ENCODE measurements around the gene ZBP1. TPM values are rescaled to one million over a fixed set of nuclear protein-coding genes. Genes with fewer than 3 reads are reported as not detected.

Gene ZBP1
- polyA plus RNA-seq, 4 donors = 0.12 to 0.21 TPM; not detected in 2

GRCh38 chr20:57562541-57563465 is 57.4 kb downstream of the ZBP1 start:
- DNase-seq (ENCODE audit: low read depth in 4 of 4, low spot score in 3 of 4) = no peak

GRCh38 chr20:57561356-57562279 is 58.6 kb downstream of the ZBP1 start:
- no peak for DNase-seq (ENCODE audit: low read depth in 4 of 4, low spot score in 3 of 4)

- no peak for DNase-seq (ENCODE audit: low read depth in 4 of 4, low spot score in 3 of 4)
Observed at GRCh38 chr20:57560554-57561355, 59.5 kb downstream of the ZBP1 start, which contains the start of gene PCK1. PCK1 (plus strand) TSS chr20:57561110; CDS start chr20:57561412, 302 bp downstream.

- DNase-seq (ENCODE audit: low read depth in 4 of 4, low spot score in 3 of 4) = no peak
Observed at GRCh38 chr20:57559658-57560553, 60.3 kb downstream of the ZBP1 start.

GRCh38 chr20:57559289-57559634 is 61.0 kb downstream of the ZBP1 start:
- DNase-seq (ENCODE audit: low read depth in 4 of 4, low spot score in 3 of 4) = no peak

GRCh38 chr20:57558614-57559288 is 61.5 kb downstream of the ZBP1 start:
- DNase-seq (ENCODE audit: low read depth in 4 of 4, low spot score in 3 of 4) = no peak

GRCh38 chr20:57557926-57558613 is 62.2 kb downstream of the ZBP1 start:
- DNase-seq (ENCODE audit: low read depth in 4 of 4, low spot score in 3 of 4) = no peak

GRCh38 chr20:57556980-57557274 is 63.3 kb downstream of the ZBP1 start:
- no peak for DNase-seq (ENCODE audit: low read depth in 4 of 4, low spot score in 3 of 4)

- no peak for DNase-seq (ENCODE audit: low read depth in 4 of 4, low spot score in 3 of 4)
Observed at GRCh38 chr20:57555457-57556184, 64.6 kb downstream of the ZBP1 start.

Other genes starting within 250 kb of the ZBP1 start
- 10 to 100 TPM; 24.4 to 39.0 (median 29.5) TPM for gene RBM38, start 229.0 kb downstream of the ZBP1 start, polyA plus RNA-seq (ENCODE audit: insufficient read length in 4 of 4)
- 1 to 10 TPM; 1.4 to 4.5 (median 2.2) TPM for gene CTCFL, start 95.3 kb downstream of the ZBP1 start, polyA plus RNA-seq (ENCODE audit: insufficient read length in 4 of 4)
- gene PCK1, start 59.3 kb downstream of the ZBP1 start, polyA plus RNA-seq (ENCODE audit: insufficient read length in 4 of 4) = 10 to 100 TPM in 2 of 4 donors, 1 to 10 TPM in 2; 4.5 to 23.0 (median 14.6) TPM
- gene PMEPA1, start 89.6 kb upstream of the ZBP1 start, polyA plus RNA-seq (ENCODE audit: insufficient read length in 4 of 4) = 10 to 100 TPM; 20.3 to 23.7 (median 22.0) TPM

Data from right renal pelvis (tissue), 4 donors.